Measurements from ENCODE around the gene SBF2. TPM values are rescaled to one million over a fixed set of nuclear protein-coding genes. Genes with fewer than 3 reads are reported as not detected.

The SBF2 gene
- total RNA-seq, 1 experiment from 2014 or later, result 30.2 TPM

- no peak for TF ChIP-seq CTCF (conservative IDR thresholded peaks at IDR 0.05)
- Histone ChIP-seq H3K23ac (ENCODE audit: insufficient read length, low read depth, low read length) (no peak overlapping the region), H3K23me2 (ENCODE audit: insufficient read length, low read depth, low read length, poor library complexity, severe bottlenecking) (no peaks in the 10 kb centered on the region), H4K5ac (ENCODE audit: insufficient read length, low read depth, low read length) (no peak overlapping the region), H4K91ac (ENCODE audit: insufficient read length, low read depth, low read length) (no peak overlapping the region), H3K79me2 (ENCODE audit: insufficient read depth, low read length) (no peaks in the 10 kb centered on the region), H3K79me1 (ENCODE audit: insufficient read depth, low read depth, low read length, poor library complexity, severe bottlenecking) (no peaks in the 10 kb centered on the region), H3K27ac (ENCODE audit: insufficient read length, low read depth, low read length) (no peak overlapping the region), H2BK12ac (ENCODE audit: insufficient read length, low read depth, low read length) (no peak overlapping the region), H4K8ac (replicated peaks; ENCODE audit: insufficient read length, low read depth, low read length) (no peak overlapping the region), H2BK20ac (ENCODE audit: low read depth, low read length, poor library complexity, severe bottlenecking) (no peak overlapping the region), H3K18ac (ENCODE audit: insufficient read length, low read depth, low read length) (no peak overlapping the region), H3K9me3 (ENCODE audit: control insufficient read depth, low read depth, low read length) (no peaks in the 10 kb centered on the region), H3K4me2 (ENCODE audit: insufficient read depth, insufficient read length, low read length) (no peak overlapping the region), H2AK5ac (ENCODE audit: insufficient read length, low read length) (no peak overlapping the region), H2BK5ac (ENCODE audit: insufficient read length, low read length) (no peak overlapping the region), H3K4ac (ENCODE audit: low read depth, low read length) (no peak overlapping the region), H4K20me1 (ENCODE audit: control insufficient read depth, insufficient read depth, insufficient read length) (no peaks in the 10 kb centered on the region), H3K27me3 (ENCODE audit: insufficient read depth, low read length) (no peaks in the 10 kb centered on the region), H3K14ac (ENCODE audit: insufficient read depth, low read length) (no peak overlapping the region), H2BK120ac (ENCODE audit: low read depth, low read length, poor library complexity, severe bottlenecking) (no peak overlapping the region), H3T11ph (ENCODE audit: low read length) (no peak overlapping the region), H3K56ac (ENCODE audit: insufficient read length, low read depth, low read length) (no peak overlapping the region), H2BK15ac (ENCODE audit: low read depth, low read length) (no peak overlapping the region), H3K9ac (ENCODE audit: extremely low read depth, insufficient read length, low read length) (no peak overlapping the region), H2AFZ (ENCODE audit: low read length) (no peak overlapping the region), H3K4me1 (ENCODE audit: insufficient read depth, low read length) (no peaks in the 10 kb centered on the region)
- no CpG with 5 or more reads among the region's 3 CpGs for WGBS (ENCODE audit: extremely low coverage, insufficient read length, low lambda C conversion rate)
- Mint-ChIP-seq H3K4me1 (no peaks in the 10 kb centered on the region), H3K4me3 (no peak overlapping the region), H3K9me3 (peaks cover 3 to 7% of the 10 kb centered on the region in 2 experiments; a peak in 3 of 5 replicates), H3K27me3 (ENCODE audit: low read depth) (no peaks in the 10 kb centered on the region), H3K27ac (no peak overlapping the region), H3K36me3 (ENCODE audit: insufficient read depth in 1 of 3, low read depth in 3 of 3) (peaks cover 0 to 5% (median 3%) of the 10 kb centered on the region in 3 experiments; a peak in 5 of 7 replicates)
- no peak for DNase-seq
Measured at GRCh38 chr11:10147195-10147594, 146.8 kb downstream of the SBF2 start.

Data from H9 (cell line).